HG02973 (cell line): ENCODE results near the gene XRCC2.
"Not testable (repeated sequence)": the region's sequence is repeated elsewhere in the genome, so short reads cannot be mapped to it uniquely, and the experiment has no call there.

Experiments
- ATAC-seq: cut with Tn5 transposase; IDR thresholded peaks from one replicate; pipeline ENCODE4 v1.9.1; 2021; ENCODE audit warnings: moderate library complexity; ENCODE audit not compliant: unreplicated experiment

Gene XRCC2

DNA sequence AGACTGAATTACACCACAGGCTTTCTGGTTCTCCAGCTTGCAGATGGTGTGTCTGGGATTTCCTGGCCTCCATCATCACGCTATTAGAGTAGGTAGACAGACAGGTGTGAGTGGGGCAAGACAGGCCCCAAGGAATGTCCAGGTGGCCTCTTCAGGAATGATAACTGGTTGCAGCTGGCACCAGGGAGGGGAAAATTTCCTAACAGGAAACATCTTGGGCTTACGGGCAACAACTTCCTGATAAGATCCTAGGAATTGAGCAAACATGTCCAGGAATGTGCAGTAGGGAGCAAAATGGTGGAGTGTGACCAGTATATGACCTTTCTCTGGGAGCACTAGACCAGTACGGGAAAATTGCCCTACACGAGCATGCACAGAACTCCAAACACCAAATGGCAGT lies 11.3 kb downstream of the XRCC2 start:
- no peak for ATAC-seq

DNA sequence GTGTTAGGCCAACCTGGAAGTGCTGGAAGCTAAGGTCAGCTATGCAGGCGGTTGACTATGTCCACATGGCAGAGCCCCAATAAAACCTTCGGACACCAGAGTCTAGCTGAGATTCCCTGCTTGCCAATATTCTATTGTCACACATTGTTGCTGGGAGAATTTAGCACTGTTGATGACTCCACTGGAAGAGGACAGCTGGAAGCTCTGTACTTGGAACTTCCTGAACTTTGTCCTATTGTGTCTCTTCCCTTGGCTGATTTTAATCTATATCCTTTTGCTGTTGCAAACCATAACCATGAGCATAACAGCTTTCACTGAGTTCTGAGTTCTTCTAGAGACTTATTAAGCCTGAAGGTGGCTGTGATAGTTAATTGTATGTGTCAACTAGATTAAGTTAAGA lies 12.0 kb downstream of the XRCC2 start:
- no peak for ATAC-seq

DNA sequence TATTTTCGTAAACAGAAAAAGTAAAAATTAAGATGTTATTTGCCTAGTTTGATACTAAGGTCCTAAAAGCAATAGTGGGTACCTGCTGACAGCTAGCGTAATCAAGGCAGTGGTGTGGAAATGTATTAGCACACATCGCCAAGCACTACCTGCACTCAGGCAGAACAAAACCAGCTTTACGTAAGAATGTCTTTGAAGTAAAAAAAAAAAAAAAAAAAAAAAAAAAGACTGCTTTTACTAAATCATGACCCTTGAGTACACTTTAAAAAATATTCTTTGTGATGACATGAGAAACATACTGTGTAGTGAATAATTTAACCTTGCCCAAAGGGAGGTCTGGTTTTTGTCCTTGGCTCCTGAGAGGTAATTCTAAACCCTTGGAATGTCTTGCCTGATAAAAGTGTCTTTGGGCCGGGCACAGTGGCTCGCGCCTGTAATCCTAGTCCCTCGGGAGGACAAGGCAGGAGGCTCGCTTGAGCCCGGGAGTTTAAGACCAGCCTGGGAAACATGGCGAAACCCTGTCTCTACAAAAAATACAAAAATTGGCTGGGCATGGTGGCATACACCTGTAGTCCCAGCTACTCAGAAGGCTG lies 12.7 kb downstream of the XRCC2 start:
- ATAC-seq, result no peak

DNA sequence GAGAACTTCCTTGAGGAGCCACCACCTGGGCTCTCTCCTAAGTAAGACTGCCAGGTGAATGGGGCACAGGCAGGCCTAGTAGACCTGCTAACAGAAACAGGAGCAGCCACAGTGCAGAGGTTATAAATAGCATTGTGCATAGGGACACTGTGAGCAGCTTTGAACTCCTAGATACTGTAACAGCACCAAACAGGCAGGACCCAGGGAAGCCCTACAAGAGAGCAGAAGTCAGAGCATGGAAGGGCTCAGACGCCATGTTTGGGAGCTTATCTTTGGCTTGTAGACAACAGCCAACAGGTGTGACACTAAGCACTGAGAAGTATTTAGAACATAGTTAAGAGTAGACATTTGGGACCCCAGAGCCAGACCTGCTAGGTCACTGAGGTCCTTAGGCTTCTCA lies 14.5 kb downstream of the XRCC2 start:
- ATAC-seq, result no peak

DNA sequence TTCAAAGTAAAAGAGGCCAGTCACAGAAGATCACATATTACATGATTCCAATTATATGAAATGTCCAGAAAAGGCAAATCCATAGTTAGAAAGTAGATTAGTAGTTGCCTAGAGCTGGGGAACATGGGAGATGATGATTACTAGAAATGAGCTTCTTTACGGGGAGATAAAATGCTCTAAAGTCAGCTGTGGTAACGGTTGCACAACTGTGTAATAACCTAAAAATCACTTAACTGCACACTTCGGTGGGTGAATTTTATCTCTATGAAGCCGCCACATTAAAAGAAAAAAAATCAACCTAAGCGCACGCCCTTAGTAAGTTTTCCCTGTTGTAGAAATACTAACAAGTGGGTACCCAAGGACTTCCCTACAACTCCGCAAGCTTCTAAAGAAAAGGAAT lies 15.9 kb downstream of the XRCC2 start:
- no peak for ATAC-seq

DNA sequence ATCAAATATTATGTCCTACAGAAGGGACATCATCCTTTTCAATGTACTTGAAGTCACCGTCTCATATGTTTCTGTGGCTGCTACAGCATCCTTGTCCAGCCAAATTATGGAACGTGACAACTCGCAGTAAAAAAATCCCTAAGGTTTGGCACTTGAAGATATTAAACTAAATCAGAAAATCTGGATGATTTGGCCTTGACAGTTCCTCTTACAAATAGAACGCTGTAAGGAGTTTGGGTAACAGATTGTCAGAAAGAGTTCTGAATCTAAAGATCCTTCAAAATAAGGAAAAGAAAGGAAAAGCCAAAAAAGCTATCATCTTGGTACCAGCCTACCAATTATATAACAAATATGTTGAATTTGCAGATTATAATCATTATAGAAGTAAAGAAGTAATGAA lies 21.0 kb downstream of the XRCC2 start:
- ATAC-seq, result no peak

DNA sequence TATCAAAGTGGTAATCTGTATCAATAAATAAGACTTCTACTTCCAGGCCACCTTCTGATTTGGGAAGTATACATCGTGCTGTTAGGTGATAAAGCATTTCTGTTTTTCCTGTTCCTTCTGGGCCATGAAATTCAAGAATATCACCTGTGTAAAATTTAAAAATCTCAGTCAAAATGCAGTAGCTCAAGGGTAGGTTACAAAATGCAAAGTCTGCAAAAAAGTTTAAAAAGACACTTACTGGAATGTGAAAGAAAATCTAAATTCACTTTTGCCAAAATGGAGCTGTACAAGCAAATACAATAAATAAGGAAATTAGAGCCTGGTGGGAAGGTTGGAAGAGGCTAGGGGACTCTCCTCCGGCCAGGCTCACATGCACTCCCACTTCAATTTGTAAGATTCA lies 26.7 kb downstream of the XRCC2 start:
- ATAC-seq, result no peak

DNA sequence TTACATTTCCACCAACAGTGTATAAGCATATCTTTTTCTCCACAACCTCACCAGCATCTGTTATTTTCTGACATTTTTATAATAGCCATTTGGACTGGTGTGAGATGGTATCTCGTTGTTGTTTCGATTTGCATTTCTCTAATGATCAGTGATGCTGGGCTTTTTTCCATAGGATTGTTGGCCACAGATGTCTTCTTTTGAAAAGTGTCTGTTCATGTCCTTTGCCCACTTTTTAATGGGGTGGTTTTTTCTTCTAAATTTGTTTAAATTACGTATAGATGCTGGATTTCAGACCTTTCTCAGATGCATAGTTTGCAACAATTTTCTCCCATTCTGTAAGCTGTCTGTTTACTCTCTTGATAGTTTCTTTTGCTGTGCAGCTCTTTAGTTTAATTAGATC lies 28.9 kb downstream of the XRCC2 start:
- no peak for ATAC-seq

DNA sequence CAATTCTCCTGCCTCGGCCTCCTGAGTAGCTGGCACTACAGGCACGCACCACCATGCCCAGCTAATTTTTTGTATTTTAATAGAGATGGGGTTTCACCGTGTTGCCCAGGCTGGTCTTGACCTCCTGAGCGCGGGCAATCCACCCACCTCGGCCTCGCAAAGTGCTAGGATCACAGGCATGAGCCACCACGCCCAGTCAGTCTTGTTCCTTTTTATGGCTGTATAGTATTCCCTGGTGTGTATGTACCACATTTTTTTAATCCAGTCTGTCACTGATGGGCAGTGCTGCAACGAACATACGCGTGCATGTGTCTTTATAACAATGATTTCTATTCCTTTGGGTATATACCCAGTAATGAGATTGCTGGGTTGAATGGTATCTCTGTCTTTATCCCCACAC lies 29.4 kb downstream of the XRCC2 start:
- ATAC-seq, result not testable (repeated sequence)

DNA sequence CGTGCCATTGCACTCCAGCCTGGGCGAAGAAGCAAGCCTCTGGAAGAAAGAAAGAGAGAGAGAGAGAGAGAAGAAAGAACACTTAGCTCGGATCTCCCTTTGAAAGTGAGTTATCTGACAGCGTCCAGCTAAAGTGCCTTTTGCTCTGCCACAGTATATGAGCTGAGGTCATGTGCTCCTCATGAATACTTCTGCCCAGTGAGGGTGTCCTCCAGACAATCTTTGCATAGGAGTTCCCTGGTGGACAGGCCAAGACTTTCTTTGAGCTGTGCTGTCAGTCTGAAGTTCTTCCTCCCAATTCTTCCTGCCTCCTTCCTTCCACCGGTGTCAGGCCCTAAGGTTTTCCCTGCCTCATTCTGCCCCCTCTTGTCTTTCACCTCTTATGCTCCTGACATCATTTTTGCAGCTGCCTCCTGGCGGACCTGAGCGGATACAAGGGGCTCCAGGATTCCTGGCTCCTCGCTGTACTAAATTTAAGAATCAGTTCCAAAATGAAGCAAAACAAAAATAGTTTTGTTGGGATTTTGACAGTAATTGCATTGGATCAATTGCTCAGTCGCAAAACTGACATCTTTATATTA lies 31.9 kb downstream of the XRCC2 start:
- ATAC-seq, result no peak

DNA sequence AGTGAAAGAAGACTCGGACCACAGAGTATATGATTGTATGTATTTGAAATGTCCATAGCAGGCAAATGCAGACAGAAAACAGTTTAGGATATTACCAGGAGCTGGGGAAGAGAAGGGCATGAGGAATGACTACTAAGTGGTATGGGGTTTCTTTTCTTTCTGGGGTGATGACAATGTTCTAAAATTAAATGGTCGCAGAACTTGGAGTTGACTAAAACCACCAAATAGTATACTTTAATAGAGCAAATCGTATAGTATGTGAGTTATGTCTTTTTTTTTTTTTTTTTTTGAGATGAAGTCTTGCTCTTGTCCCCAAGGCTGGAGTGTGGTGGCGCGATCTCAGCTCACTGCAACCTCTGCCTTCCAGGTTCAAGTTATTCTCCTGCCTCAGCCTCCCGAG lies 34.6 kb downstream of the XRCC2 start:
- no peak for ATAC-seq

DNA sequence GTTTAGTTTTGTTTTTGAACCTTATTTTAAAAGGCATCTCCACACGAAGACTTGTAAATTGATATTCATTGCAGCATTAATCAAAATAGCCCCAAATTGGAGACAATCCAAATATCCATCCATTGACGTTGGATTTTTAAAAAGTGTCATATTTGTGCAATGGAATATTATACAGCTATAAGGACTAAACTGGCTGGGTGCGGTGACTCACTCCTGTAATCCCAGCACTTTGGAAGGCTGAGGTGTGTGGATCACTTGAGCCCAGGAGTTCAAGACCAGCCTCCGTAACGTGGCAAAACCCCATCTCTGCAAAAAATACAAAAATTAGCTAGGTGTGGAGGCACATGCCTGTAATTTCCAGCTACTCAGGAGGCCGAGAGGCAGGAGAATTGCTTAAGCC lies 35.1 kb downstream of the XRCC2 start:
- ATAC-seq, result no peak

DNA sequence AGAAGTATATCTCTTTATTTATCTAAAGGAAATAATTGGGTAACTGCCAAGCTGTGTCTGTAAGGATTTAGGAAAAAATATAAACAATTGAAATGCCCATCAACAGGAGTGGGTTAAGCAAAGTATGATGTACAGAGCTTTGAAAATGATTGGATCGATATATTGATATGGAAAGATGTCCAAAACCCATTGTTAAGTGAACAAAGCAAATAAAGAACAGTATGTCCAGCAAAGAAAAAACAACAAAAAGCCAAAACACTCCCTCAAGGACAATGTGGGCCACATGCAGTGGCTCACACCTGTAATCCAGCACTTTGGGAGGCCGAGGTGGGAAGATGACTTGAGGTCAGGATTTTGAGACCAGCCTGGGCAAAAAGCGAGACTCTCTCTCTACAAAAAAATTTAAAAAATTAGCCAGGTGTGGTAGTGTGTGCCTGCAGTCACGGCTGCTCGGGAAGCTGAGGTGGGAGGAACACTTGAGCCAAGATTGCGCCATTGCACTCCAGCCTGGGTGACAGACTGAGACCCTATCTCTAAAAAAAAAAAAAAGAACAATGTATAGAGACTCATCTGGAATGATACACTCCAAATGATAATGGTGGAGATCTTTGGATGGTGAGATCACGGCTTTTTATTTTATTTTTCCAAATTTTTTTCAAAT lies 37.9 kb downstream of the XRCC2 start:
- no peak for ATAC-seq

DNA sequence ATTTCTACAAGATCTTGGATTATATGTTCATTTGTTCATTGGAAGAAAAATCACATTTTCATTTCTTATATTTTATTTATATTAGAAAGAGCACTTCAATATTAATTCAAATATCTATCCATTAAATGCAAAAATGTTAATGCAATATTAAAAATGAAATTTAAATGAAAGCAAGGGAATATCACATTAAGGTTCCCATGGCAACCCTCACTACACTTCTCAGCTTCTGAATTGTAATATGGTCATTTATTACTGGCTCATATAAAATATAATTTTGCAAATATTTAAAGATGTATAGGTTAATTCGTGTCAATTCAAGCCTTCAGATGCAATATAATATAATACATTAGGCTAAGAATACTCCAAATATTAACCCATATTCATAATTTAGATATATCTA lies 38.8 kb downstream of the XRCC2 start:
- no peak for ATAC-seq

DNA sequence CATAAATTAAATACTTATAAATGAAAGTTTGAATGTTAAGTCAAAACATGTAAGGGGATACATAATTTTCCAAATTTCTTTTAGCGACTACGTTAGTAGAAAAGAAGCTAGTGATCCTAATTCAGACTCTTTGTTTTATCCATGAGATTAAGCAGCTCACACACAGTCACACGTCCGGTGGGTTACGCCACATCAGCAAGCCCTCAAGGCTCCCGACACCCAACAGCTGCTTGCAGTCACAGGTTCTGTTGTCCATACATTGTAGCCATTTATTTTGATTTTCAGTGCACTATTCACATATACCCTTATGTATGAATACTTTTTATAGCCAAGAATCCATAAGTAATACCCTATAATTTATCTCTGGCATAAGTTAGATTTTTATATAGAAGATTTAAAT lies 39.5 kb downstream of the XRCC2 start:
- no peak for ATAC-seq

DNA sequence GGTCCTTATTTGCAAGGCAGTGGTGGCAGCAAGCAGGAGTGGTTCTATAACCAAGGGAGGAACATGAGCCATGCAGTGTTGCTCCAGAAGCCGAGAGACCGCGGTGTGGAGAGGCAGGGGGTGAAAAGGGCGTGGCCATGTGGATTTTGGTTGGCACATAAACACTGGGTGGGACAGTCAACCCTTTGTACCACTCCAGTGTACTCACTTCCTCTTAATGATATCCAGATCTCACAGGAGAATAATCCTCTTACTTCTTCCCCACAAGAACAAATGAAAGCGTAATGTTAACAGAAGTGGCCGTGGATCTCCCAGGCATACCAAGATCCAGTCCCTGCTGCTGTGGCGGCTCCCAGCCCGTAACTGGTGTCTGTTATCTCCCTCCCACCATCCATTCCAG lies 42.4 kb downstream of the XRCC2 start:
- no peak for ATAC-seq

DNA sequence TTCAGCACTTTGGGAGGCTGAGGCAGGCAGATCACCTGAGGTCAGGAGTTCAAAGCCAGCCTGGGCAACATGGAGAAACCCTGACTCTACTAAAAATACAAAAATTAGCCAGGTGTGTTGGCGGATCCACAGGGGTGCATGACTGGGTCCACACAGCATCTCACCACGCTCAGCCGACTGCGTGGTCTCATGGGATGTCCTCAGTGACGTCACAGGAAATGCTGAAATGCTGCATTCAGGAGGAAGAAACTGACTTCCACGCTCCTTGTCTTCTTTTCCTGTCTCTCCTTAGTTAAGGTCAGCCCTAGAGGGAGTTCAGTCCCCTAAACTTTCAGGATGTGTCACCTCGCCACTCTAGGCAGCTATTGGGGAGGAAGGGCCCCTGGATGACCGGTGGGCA lies 42.9 kb downstream of the XRCC2 start:
- ATAC-seq, result no peak

DNA sequence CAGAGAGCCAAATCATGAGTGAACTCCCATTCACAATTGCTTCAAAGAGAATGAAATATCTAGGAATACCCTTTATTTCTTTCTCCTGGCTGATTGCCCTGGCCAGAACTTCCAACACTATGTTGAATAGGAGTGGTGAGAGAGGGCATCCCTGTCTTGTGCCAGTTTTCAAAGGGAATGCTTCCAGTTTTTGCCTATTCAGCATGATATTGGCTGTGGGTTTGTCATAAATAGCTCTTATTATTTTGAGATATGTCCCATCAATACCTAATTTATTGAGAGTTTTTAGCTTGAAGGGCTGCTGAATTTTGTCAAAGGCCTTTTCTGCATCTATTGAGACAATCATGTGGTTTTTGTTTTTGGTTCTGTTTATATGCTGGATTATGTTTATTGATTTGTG lies 47.2 kb downstream of the XRCC2 start:
- ATAC-seq, result not testable (repeated sequence)

DNA sequence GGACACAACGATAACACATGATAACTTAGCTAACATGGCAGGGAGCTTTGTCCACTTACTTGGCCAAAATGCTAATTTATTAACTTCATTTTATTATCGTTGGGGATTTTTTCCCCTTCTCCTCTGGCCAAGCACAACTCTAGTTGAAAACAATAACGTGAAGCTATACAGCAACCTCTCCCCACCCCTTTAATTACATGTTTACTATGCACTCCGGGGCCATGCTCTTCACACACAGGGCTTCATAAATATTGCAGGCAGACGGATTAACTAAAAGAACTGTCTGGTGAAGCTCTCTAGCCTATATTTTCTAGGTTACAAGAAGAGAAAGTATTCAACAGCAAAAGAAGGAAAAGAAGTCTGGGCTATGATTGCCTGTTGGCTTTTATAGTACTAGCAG lies 51.7 kb downstream of the XRCC2 start:
- ATAC-seq, result no peak

DNA sequence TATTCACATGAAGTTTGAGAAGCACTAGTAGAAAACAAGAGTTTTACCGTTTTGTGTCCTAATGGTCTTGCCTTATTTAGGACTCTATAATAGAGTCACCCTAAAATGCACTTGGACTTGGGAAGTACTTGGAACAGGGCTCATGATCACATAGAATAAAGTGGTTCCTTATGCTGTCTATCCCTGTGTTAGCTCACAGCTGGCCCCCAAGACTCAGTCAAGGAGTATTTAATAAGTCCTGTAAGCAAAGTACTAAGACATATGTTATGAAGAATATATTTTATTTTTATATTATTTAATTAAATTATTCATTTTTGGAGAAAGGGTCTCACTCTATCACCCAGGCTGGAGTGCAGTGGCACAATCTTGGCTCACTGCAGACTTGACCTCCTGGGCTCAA lies 54.5 kb downstream of the XRCC2 start:
- ATAC-seq, result no peak

DNA sequence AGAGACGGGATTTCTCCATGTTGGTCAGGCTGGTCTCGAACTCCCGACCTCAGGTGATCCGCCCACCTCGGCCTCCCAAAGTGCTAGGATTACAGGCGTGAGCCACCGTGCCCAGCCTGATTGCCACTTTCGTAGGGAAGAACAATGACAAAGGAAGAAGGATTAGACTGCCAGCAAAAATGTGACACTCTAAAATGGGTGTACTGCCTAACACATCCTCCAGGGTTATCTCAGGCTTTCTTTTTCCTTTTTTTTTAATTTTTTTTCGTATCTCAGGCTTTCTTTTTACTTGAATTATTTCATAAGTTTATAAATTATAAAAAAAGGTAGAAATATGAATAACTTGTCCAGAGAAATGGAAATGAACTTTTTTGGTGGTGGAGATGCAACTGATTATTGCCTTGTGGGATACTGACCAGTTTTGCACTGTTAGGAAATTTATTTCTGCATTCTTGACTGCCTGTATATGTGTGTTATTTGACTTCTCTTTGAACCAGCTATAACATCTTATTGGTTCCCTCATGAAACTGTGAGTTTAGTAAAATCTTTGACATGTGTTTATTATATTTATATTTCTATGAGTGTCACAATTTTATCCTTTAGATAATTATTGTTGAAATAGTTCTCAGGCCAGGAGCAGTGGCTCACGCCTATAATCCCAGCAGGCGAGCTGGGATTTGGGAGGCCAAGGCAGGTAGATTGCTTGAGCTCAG lies 56.8 kb downstream of the XRCC2 start:
- ATAC-seq, result no peak

DNA sequence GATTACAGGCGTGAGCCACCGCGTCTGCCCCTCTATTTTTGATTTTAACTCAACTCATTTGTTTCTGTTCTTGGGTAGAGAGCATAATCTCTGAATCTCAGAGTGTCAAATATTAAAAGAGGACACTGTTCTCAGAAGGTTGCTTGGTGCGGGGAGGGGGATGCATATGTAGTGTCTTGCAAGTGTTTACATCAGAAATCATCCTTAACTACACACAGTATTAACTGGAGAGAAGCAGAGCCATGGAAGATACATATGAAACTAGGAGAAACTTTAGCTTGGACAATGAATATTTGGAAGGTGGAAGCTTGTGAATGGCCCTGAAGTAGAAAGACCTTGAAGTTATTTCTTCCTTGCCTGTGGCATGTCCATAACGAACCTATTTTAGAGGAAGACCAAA lies 57.5 kb downstream of the XRCC2 start:
- ATAC-seq, result no peak
